GM20000 (cell line): Measurements from ENCODE around the gene ST7.

Experiments used
- DNase-seq: peaks from one replicate; pipeline ENCODE4 v3.0.0; 2012; ENCODE audit warnings: low spot score
- CTCF ChIP-seq: IDR thresholded peaks from 2 replicates; pipeline ENCODE4 v1.5.1; 2012; ENCODE audit warnings: mild to moderate bottlenecking, control low read depth; ENCODE audit errors: extremely low read depth, missing control alignments

ST7 gene

GRCh38 chr7:116953372-116953905, at the start of gene ST7:
ST7 (plus strand) TSS chr7:116953501; CDS start chr7:116953541, 40 bp downstream.
- no peak for TF ChIP-seq CTCF
- peak; percentile 87 for DNase-seq

GRCh38 chr7:116906391-116906790, 46.9 kb upstream of the ST7 start:
- TF ChIP-seq CTCF, result no peak
- DNase-seq, result no peak

GRCh38 chr7:116910383-116910782, 42.9 kb upstream of the ST7 start:
- DNase-seq, result no peak
- no peak for TF ChIP-seq CTCF

- DNase-seq, result no peak
- TF ChIP-seq CTCF, result no peak
These were observed 41.5 kb upstream of the ST7 start for GRCh38 chr7:116911801-116912200.

GRCh38 chr7:116912269-116912909, 40.9 kb upstream of the ST7 start:
- no peak for TF ChIP-seq CTCF
- no peak for DNase-seq

- no peak for TF ChIP-seq CTCF
- no peak for DNase-seq
These were observed 34.6 kb upstream of the ST7 start for GRCh38 chr7:116918704-116919103.

- no peak for DNase-seq
- TF ChIP-seq CTCF, result no peak
These were observed 32.9 kb upstream of the ST7 start for GRCh38 chr7:116920359-116920758.
